ENCODE measurements around the gene HCFC1. TPM values are rescaled to one million over a fixed set of nuclear protein-coding genes. Genes with fewer than 3 reads are reported as not detected.

Gene HCFC1
- total and polyA plus RNA-seq, 7 donors: 7.4 to 57.3 (median 25.8) TPM

DNA sequence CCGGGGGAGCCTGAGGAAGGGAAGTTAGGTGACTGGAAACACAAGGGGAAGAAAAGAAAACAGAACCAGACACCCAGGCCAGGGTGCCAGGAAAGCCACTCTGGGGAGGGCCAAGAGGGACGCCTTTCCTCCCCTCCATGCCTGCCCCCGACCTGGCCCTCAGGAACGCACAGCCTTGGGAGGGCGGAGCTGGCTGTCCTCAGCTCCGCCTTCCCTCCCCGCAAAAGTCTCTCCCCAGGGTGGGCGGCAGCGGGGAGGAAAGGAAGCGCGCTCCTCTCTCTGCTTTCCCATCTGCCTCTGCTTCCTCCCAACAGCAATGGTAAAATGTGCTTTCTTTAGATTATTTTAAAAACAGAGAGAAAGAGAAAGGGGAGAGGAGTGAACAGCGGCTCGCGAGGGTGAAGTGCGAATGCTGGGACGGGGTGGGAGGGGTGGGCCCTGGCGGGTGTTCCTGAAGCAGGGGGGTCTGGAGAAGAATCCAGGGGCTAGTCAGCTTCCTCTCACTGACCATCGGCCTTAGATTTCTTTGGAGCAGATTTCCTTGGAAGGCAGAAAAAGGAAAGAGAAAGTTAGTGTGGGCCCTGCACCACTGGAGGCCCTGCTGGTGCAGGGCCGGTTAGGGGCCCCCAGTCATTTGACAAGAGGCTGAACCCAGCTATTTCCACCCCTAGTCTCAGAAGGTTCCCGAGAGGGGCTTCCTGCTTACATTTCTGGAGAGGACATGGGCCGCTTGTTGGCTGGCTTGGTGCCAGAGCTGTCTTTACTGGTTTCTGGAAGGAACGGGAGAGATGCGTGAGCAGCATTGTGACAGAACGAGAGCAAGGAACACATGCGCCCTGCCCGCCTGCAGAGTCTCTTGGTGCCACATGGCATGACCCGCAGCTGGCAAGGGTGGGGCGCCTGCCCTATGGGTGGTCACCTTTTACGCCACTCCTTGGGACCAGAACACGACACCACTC lies 22.5 kb downstream of the HCFC1 start:
- peaks cover 0 to 3% (median 0%) of the 10 kb centered on the region in 3 donors for H3K27me3 ChIP-seq
- TF ChIP-seq POLR2AphosphoS5 (IDR thresholded peaks at IDR 0.05) (peak in 2 of 4 donors; percentile 16 to 44), EP300 (IDR thresholded peaks at IDR 0.05) (no peak)
- TF ChIP-seq, protein P1, sequence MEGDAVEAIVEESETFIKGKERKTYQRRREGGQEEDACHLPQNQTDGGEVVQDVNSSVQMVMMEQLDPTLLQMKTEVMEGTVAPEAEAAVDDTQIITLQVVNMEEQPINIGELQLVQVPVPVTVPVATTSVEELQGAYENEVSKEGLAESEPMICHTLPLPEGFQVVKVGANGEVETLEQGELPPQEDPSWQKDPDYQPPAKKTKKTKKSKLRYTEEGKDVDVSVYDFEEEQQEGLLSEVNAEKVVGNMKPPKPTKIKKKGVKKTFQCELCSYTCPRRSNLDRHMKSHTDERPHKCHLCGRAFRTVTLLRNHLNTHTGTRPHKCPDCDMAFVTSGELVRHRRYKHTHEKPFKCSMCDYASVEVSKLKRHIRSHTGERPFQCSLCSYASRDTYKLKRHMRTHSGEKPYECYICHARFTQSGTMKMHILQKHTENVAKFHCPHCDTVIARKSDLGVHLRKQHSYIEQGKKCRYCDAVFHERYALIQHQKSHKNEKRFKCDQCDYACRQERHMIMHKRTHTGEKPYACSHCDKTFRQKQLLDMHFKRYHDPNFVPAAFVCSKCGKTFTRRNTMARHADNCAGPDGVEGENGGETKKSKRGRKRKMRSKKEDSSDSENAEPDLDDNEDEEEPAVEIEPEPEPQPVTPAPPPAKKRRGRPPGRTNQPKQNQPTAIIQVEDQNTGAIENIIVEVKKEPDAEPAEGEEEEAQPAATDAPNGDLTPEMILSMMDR (IDR thresholded peaks at IDR 0.05): no peak
- intact Hi-C loops (cut with DNase I): no loop called here
- peaks cover 0 to 31% (median 15%) of the 10 kb centered on the region in 4 donors for H3K36me3 ChIP-seq
- peaks cover 0 to 70% (median 48%) of the 10 kb centered on the region in 4 donors for H3K4me1 ChIP-seq
- no peak overlapping the region for H3K4me3 ChIP-seq
- DNase-seq: no peak
- WGBS, 2 donors: 57 to 81% methylated on average over 30 of the region's 30 CpGs
- H3K9me3 ChIP-seq: no peaks in the 10 kb centered on the region
- H3K27ac ChIP-seq: peak overlapping the region; percentile 63 to 87 (median 86)

DNA sequence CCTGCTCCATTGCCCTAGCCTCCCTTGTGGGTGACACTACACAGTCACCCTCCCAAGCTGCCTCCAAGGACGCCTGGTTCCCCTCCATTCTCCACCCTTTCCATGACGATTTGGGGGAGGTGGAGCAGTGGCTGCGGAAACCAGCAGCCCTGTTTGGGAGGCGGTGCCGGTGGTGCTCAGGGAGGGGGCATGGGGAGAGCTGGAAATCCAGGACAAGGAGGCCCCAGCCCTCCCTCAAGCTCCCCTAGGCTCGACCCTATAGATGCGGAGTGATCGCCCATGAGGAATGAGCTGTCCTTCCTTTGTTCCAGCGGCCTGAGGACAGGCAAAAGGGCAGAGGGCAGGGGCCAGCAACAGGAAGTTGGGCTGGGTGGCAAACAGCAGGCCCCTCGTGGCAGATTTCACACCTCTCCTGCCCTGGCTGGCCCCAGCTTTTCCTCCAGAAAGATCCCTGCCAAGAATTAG lies 23.6 kb downstream of the HCFC1 start:
- DNase-seq: no peak
- H3K27me3 ChIP-seq: peaks cover 0 to 3% (median 0%) of the 10 kb centered on the region in 3 donors
- intact Hi-C loops (cut with DNase I): no loop called here
- H3K36me3 ChIP-seq: peaks cover 0 to 31% (median 15%) of the 10 kb centered on the region in 4 donors
- H3K9me3 ChIP-seq: no peaks in the 10 kb centered on the region
- no peak overlapping the region for H3K4me3 ChIP-seq
- H3K4me1 ChIP-seq: peaks cover 0 to 60% (median 47%) of the 10 kb centered on the region in 4 donors
- no peak for TF ChIP-seq POLR2A (IDR thresholded peaks at IDR 0.05)
- peak in 3 of 4 donors; percentile 15 to 53 (median 22) for TF ChIP-seq POLR2AphosphoS5 (IDR thresholded peaks at IDR 0.05)
- peak overlapping the region; percentile 63 to 87 (median 86) for H3K27ac ChIP-seq
- WGBS, 2 donors: 75 to 81% methylated on average over 10 of the region's 10 CpGs

- Histone ChIP-seq H3K27ac (peak overlapping the region; percentile 63 to 87 (median 86)), H3K9me3 (no peaks in the 10 kb centered on the region), H3K4me1 (peaks cover 0 to 52% (median 40%) of the 10 kb centered on the region in 4 donors), H3K27me3 (peaks cover 0 to 3% (median 0%) of the 10 kb centered on the region in 3 donors), H3K36me3 (peaks cover 0 to 25% (median 12%) of the 10 kb centered on the region in 4 donors), H3K4me3 (no peak overlapping the region)
- intact Hi-C loops (cut with DNase I): no loop called here
- peak; percentile 88 for DNase-seq
- WGBS, 2 donors: 33 to 35% methylated on average over 19 of the region's 19 CpGs
- TF ChIP-seq POLR2AphosphoS5 (IDR thresholded peaks at IDR 0.05) (no peak), POLR2A (IDR thresholded peaks at IDR 0.05) (no peak)
- TF ChIP-seq, protein P1 (IDR thresholded peaks at IDR 0.05): peak; percentile 68 to 78 (median 72)
Observed at GRCh38 chrX:153947009-153947769, 24.4 kb downstream of the HCFC1 start.

DNA sequence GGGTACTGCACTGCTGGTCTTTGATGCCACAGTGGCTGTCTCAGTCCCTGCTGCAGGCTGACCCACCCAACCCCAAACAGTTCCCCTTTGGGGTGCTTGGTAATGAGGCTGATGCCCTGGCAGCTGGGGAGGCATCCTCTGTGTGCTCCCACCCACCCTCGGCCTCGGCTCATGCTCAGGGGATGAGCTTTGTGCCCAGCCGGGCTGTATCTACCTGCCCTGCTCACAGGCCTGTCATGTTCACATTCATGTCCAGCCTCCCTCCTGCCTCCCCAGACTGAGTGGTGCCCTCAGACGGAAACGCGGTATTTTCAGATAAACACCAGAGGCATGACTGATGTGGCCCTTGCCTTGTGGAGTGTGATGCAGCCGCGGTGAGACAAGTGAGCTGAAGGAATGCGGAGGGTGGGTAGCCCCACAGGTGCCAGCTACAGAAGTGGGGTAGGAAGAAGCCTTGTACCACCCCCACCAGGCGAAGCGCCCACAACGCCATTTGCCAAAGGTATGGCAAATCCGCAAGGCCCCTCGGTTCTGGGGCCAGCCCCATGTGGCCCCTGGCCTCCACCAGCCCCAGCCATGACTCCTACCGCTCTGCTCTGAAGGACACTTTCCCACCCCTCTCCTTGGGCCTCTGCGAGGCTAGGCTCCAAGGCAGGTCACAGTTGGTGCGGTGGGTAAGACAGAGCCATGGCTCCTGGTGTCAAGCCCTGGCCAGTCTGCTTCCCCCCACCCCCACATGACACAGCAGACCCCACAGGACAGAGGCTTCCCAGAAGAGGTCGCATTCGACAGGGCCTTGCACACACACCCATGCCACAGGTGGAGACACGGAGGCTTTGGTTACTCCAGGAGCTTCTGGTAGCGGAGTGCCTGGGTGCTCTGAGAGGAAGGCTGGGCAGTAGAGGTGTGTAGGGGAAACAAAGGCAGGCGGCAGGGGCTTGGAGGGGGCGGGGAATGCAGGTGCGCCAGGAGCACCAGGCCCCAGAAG lies 25.4 kb downstream of the HCFC1 start:
- WGBS, 2 donors: 88% methylated on average over 24 of the region's 24 CpGs
- Histone ChIP-seq H3K4me3 (no peak overlapping the region), H3K27ac (peak overlapping the region in 3 of 4 donors; percentile 84 to 87 (median 87)), H3K4me1 (peaks cover 0 to 42% (median 31%) of the 10 kb centered on the region in 4 donors), H3K27me3 (peaks cover 0 to 3% (median 0%) of the 10 kb centered on the region in 3 donors), H3K36me3 (peaks cover 0 to 16% (median 6%) of the 10 kb centered on the region in 4 donors), H3K9me3 (no peaks in the 10 kb centered on the region)
- intact Hi-C loops (cut with DNase I): no loop called here
- TF ChIP-seq EP300 (IDR thresholded peaks at IDR 0.05): no peak
- TF ChIP-seq, protein P1 (IDR thresholded peaks at IDR 0.05): no peak
- TF ChIP-seq POLR2AphosphoS5 (IDR thresholded peaks at IDR 0.05): no peak
- no peak for TF ChIP-seq POLR2A (IDR thresholded peaks at IDR 0.05)
- no peak for DNase-seq
